Hematopoietic multipotent progenitor cell treated with erythropoietin and hydrocortisone succinate and interleukin-3 and kit ligand, for 4 days (in vitro differentiated cells): ENCODE results near the gene EYA4.

Experiments
- DNase-seq: peaks from one replicate; pipeline ENCODE4 v3.0.0-alpha.2; 2015

EYA4 gene

GRCh38 chr6:133463790-133464189, 222.6 kb downstream of the EYA4 start:
- DNase-seq, result no peak

GRCh38 chr6:133466680-133467079, 225.5 kb downstream of the EYA4 start:
- DNase-seq, result no peak

- DNase-seq, result no peak
Observed at GRCh38 chr6:133467231-133467981, 226.2 kb downstream of the EYA4 start.

- DNase-seq, result no peak
Observed at GRCh38 chr6:133467982-133468380, 226.8 kb downstream of the EYA4 start.

GRCh38 chr6:133468591-133468990, 227.4 kb downstream of the EYA4 start:
- DNase-seq, result no peak

- no peak for DNase-seq
Observed at GRCh38 chr6:133474516-133474915, 233.4 kb downstream of the EYA4 start.

- DNase-seq, result no peak
Observed at GRCh38 chr6:133478673-133479072, 237.5 kb downstream of the EYA4 start.

- DNase-seq, result no peak
Observed at GRCh38 chr6:133487174-133487573, 246.0 kb downstream of the EYA4 start.

GRCh38 chr6:133495205-133495903, 254.2 kb downstream of the EYA4 start:
- no peak for DNase-seq

- no peak for DNase-seq
Observed at GRCh38 chr6:133499662-133500061, 258.5 kb downstream of the EYA4 start.

- no peak for DNase-seq
Observed at GRCh38 chr6:133501675-133502270, 260.6 kb downstream of the EYA4 start.

- DNase-seq, result no peak
Observed at GRCh38 chr6:133502441-133503335, 261.5 kb downstream of the EYA4 start.

- DNase-seq, result no peak
Observed at GRCh38 chr6:133503336-133503729, 262.2 kb downstream of the EYA4 start.

- no peak for DNase-seq
Observed at GRCh38 chr6:133504158-133504557, 263.0 kb downstream of the EYA4 start.

- DNase-seq, result no peak
Observed at GRCh38 chr6:133504761-133505160, 263.6 kb downstream of the EYA4 start.

GRCh38 chr6:133505681-133506080, 264.5 kb downstream of the EYA4 start:
- DNase-seq, result no peak

GRCh38 chr6:133512410-133513016, 271.4 kb downstream of the EYA4 start:
- DNase-seq, result peak; percentile 59

- DNase-seq, result no peak
Observed at GRCh38 chr6:133523816-133524215, 282.7 kb downstream of the EYA4 start.

- no peak for DNase-seq
Observed at GRCh38 chr6:133526436-133526835, 285.3 kb downstream of the EYA4 start.

GRCh38 chr6:133528566-133528965, 287.4 kb downstream of the EYA4 start:
- DNase-seq, result no peak

GRCh38 chr6:133532908-133533307, 291.8 kb downstream of the EYA4 start:
- no peak for DNase-seq

GRCh38 chr6:133539502-133540259, 298.5 kb downstream of the EYA4 start:
- no peak for DNase-seq
